Measurements from ENCODE around the gene TAOK1.

- TF ChIP-seq, protein P1, sequence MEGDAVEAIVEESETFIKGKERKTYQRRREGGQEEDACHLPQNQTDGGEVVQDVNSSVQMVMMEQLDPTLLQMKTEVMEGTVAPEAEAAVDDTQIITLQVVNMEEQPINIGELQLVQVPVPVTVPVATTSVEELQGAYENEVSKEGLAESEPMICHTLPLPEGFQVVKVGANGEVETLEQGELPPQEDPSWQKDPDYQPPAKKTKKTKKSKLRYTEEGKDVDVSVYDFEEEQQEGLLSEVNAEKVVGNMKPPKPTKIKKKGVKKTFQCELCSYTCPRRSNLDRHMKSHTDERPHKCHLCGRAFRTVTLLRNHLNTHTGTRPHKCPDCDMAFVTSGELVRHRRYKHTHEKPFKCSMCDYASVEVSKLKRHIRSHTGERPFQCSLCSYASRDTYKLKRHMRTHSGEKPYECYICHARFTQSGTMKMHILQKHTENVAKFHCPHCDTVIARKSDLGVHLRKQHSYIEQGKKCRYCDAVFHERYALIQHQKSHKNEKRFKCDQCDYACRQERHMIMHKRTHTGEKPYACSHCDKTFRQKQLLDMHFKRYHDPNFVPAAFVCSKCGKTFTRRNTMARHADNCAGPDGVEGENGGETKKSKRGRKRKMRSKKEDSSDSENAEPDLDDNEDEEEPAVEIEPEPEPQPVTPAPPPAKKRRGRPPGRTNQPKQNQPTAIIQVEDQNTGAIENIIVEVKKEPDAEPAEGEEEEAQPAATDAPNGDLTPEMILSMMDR (IDR thresholded peaks at IDR 0.05): no peak
- TF ChIP-seq EP300 (IDR thresholded peaks at IDR 0.05): no peak
These were observed 4.6 kb downstream of the TAOK1 start for GRCh38 chr17:29394761-29395160.
